ENCODE measurements around the gene TLR9.

The TLR9 gene

GRCh38 chr3:52247409-52248164 lies 22.1 kb upstream of the TLR9 start:
- no peak for DNase-seq

- no peak for DNase-seq
Observed at GRCh38 chr3:52246728-52247408, 21.4 kb upstream of the TLR9 start.

GRCh38 chr3:52246264-52246620 lies 20.8 kb upstream of the TLR9 start:
- DNase-seq, result no peak

- DNase-seq, result peak; percentile 78
Observed at GRCh38 chr3:52245322-52246263, 20.1 kb upstream of the TLR9 start, which contains the start of gene PPM1M. Gene PPM1M, plus strand, starts transcription at chr3:52245759. Its CDS starts 66 bp downstream, at chr3:52245825.

GRCh38 chr3:52243791-52244628 lies 18.6 kb upstream of the TLR9 start:
- DNase-seq, result peak; percentile 39

- DNase-seq, result no peak
Observed at GRCh38 chr3:52242039-52242438, 16.6 kb upstream of the TLR9 start.

- DNase-seq, result peak; percentile 38
Observed at GRCh38 chr3:52240886-52241370, 15.5 kb upstream of the TLR9 start.

- peak; percentile 68 for DNase-seq
Observed at GRCh38 chr3:52240059-52240885, 14.8 kb upstream of the TLR9 start.

GRCh38 chr3:52238761-52239701 lies 13.6 kb upstream of the TLR9 start, which contains the start of gene TWF2:
Gene TWF2, minus strand, starts transcription at chr3:52239158. Its CDS starts 142 bp downstream, at chr3:52239016.
- DNase-seq, result peak; percentile 86

GRCh38 chr3:52238193-52238760 lies 12.8 kb upstream of the TLR9 start:
- no peak for DNase-seq

GRCh38 chr3:52237657-52238172 lies 12.3 kb upstream of the TLR9 start:
- no peak for DNase-seq

- DNase-seq, result no peak
Observed at GRCh38 chr3:52237006-52237656, 11.7 kb upstream of the TLR9 start.

- no peak for DNase-seq
Observed at GRCh38 chr3:52236424-52236886, 11.0 kb upstream of the TLR9 start.

GRCh38 chr3:52234516-52235447 lies 9.3 kb upstream of the TLR9 start:
- no peak for DNase-seq

- DNase-seq, result no peak
Observed at GRCh38 chr3:52233968-52234367, 8.5 kb upstream of the TLR9 start.

GRCh38 chr3:52233108-52233591 lies 7.7 kb upstream of the TLR9 start:
- no peak for DNase-seq

Data from CD4-positive, alpha-beta T cell treated with Interleukin-10 for 1 hour (primary cell).